GM12878 (cell line): ENCODE results near the gene CCSER1. TPM values are rescaled to one million over a fixed set of nuclear protein-coding genes. Genes with fewer than 3 reads are reported as not detected.

ENCODE experiments used
- ATAC-seq: fragments of 200-7000 bp; cut with Tn5 transposase; 3 replicates; pipeline ENCODE4 v1.9.1; 2020; ENCODE audit warnings: mild to moderate bottlenecking, moderate library complexity
- BruUV-seq: library from RNA; stranded (reverse); fragments of 400-500 nt; replicated peaks from 2 replicates; lab custom pipeline; 2021; lab: Mats Ljungman, UMichigan
- CTCF ChIA-PET: fragments of 300-600 bp; sonication (Branson Sonifier 250); formaldehyde crosslinking; extraction: SDS; loops from one replicate; lab custom pipeline; 2021; ENCODE audit warnings: inconsistent platforms; lab: Yijun Ruan, JAX
- POLR2A ChIA-PET: fragments of 350-600 bp; formaldehyde crosslinking; extraction: SDS; loops from one replicate; lab custom pipeline; 2021; ENCODE audit warnings: inconsistent platforms; lab: Charles Lee
- RAD21 ChIA-PET: fragments of 300-600 bp; sonication (Branson Sonifier 250); formaldehyde crosslinking; loops from one replicate; lab custom pipeline; 2023; ENCODE audit warnings: antibody characterized with exemption; ENCODE audit not compliant: unreplicated experiment; lab: Charles Lee
- SMC1A ChIA-PET: fragments of 300-600 bp; sonication (Branson Sonifier 250); formaldehyde crosslinking; loops from one replicate; lab custom pipeline; 2023; ENCODE audit not compliant: unreplicated experiment, uncharacterized antibody; lab: Charles Lee
- DNase-seq: peaks from one replicate; pipeline ENCODE4 v3.0.0-alpha.2; 2011; ENCODE audit warnings: low read depth, low spot score
- FAIRE-seq: peaks from 3 replicates; lab custom pipeline; 2011; peaks lifted over from hg19 to GRCh38; lab: Jason Lieb, UNC
- H2AFZ ChIP-seq: 2 replicates; pipeline ENCODE4 v1.6.0; 2011; ENCODE audit warnings: low read depth, low read length, control low read depth; ENCODE audit not compliant: control insufficient read depth
- H3K27ac ChIP-seq: 2 replicates; pipeline ENCODE4 v1.5.1; 2011; ENCODE audit warnings: control low read depth; ENCODE audit not compliant: control insufficient read depth, insufficient read depth
- H3K27me3 ChIP-seq, 2 experiments: replicated peaks in 1 of 2; 2 replicates each; pipeline versions ENCODE4 v1.6.0 to v1.6.1; 2011; ENCODE audit warnings: low read length in 1 of 2; ENCODE audit not compliant: control insufficient read depth in 2 of 2, insufficient read depth in 2 of 2
- H3K36me3 ChIP-seq, 2 experiments: 2 replicates each; pipeline ENCODE4 v1.5.1; 2011; ENCODE audit warnings: low read length in 1 of 2; ENCODE audit not compliant: control insufficient read depth in 2 of 2, insufficient read depth in 2 of 2
- H3K4me1 ChIP-seq: 2 replicates; pipeline ENCODE4 v1.6.1; 2011; ENCODE audit warnings: mild to moderate bottlenecking, low read length, moderate library complexity, mixed read lengths; ENCODE audit not compliant: control insufficient read depth, insufficient read depth
- H3K4me2 ChIP-seq: 2 replicates; pipeline ENCODE4 v1.6.0; 2011; ENCODE audit warnings: control low read depth; ENCODE audit not compliant: control insufficient read depth, insufficient read depth
- H3K4me3 ChIP-seq: fragments of 200-600 bp; sonication (generic); 2 replicates; pipeline ENCODE4 v1.5.1; 2016
- H3K79me2 ChIP-seq: 2 replicates; pipeline ENCODE4 v1.6.0; 2011; ENCODE audit warnings: low read length; ENCODE audit not compliant: control insufficient read depth, insufficient read depth
- H3K9ac ChIP-seq: 2 replicates; pipeline ENCODE4 v1.8.0; 2011; ENCODE audit warnings: low read length, control low read depth, mixed read lengths; ENCODE audit not compliant: control insufficient read depth, insufficient read depth
- H3K9me3 ChIP-seq: replicated peaks from 3 replicates; pipeline ENCODE4 v1.5.1; 2011; ENCODE audit warnings: mild to moderate bottlenecking, low read length; ENCODE audit not compliant: control insufficient read depth, insufficient read depth
- H4K20me1 ChIP-seq: 2 replicates; pipeline ENCODE4 v1.6.0; 2011; ENCODE audit not compliant: control insufficient read depth, insufficient read depth
- BACH1 ChIP-seq: fragments of 450-650 bp; IDR thresholded peaks from 2 replicates; pipeline ENCODE4 v1.6.1; 2017; ENCODE audit warnings: mild to moderate bottlenecking, borderline replicate concordance
- BRCA1 ChIP-seq: IDR thresholded peaks from 2 replicates; pipeline ENCODE4 v1.6.1; 2011; ENCODE audit warnings: low read depth, low read length, improper control_type of control experiment
- CBX3 ChIP-seq: fragments of 200-600 bp; sonication (generic); IDR thresholded peaks from 2 replicates; pipeline ENCODE4 v1.6.1; 2016; ENCODE audit warnings: low read depth, borderline replicate concordance
- CREB1 ChIP-seq: IDR thresholded peaks from 2 replicates; pipeline ENCODE4 v1.6.1; 2012; ENCODE audit warnings: low read depth, mild to moderate bottlenecking, inconsistent platforms
- CREM ChIP-seq: IDR thresholded peaks from 2 replicates; pipeline ENCODE4 v1.6.1; 2014; ENCODE audit warnings: antibody characterized with exemption, low read depth
- EED ChIP-seq: sonication (generic); IDR thresholded peaks from 2 replicates; pipeline ENCODE4 v1.6.1; 2016; ENCODE audit warnings: antibody characterized with exemption, low read depth
- HCFC1 ChIP-seq: fragments of 150-350 bp; IDR thresholded peaks from 2 replicates; pipeline ENCODE4 v1.6.1; 2014; ENCODE audit warnings: low read length
- KLF5 ChIP-seq: fragments of 450-650 bp; IDR thresholded peaks from 2 replicates; pipeline ENCODE4 v1.6.1; 2014; ENCODE audit warnings: mild to moderate bottlenecking; ENCODE audit not compliant: partially characterized antibody
- NRF1 ChIP-seq: conservative IDR thresholded peaks from 2 replicates; pipeline ENCODE4 v1.6.1; 2011; ENCODE audit warnings: mild to moderate bottlenecking, low read depth, low read length, improper control_type of control experiment
- POU2F2 ChIP-seq: IDR thresholded peaks from 3 replicates; pipeline ENCODE4 v1.6.1; 2011; ENCODE audit warnings: low read depth, mild to moderate bottlenecking, low read length, borderline replicate concordance
- RAD21 ChIP-seq: IDR thresholded peaks from 2 replicates; pipeline ENCODE4 v1.6.1; 2011; ENCODE audit warnings: mild to moderate bottlenecking, low read depth, low read length, moderate library complexity; ENCODE audit not compliant: insufficient read depth
- SIX5 ChIP-seq: IDR thresholded peaks from 2 replicates; pipeline ENCODE4 v1.6.1; 2011; ENCODE audit warnings: mild to moderate bottlenecking, low read depth, low read length, moderate library complexity; ENCODE audit not compliant: severe bottlenecking
- WGBS: methylation state at CpG from one replicate; pipeline ENCODE4 v1.1.6; 2016; ENCODE audit warnings: low lambda C conversion rate; ENCODE audit not compliant: insufficient replicate concordance, insufficient coverage; ENCODE audit errors: missing lambda C conversion rate; 5-methylcytosine and 5-hydroxymethylcytosine counted together
- in situ Hi-C: fragments of 300-500 bp; cut with MboI; formaldehyde crosslinking; loops from 9 replicates; pipeline ENCODE4 v1.14.3; 2018; ENCODE audit warnings: mixed read lengths
- intact Hi-C: fragments of 100-400 bp; cut with micrococcal nuclease; formaldehyde crosslinking; loops from one replicate; pipeline ENCODE4 v1.14.2; 2022; ENCODE audit not compliant: unreplicated experiment
- polyA plus RNA-seq, 11 experiments: library from polyadenylated mRNA; depleted of rRNA in 4 of 11; unstranded in 6 of 11; stranded (reverse) in 5 of 11; fragments of >200 nt; fragmentation: Nextera tagmentation in 4 of 11; fragmentation: Illumina TruSeq in 1 of 11; extraction: Ambion mirVana in 4 of 11; extraction: Trizol in 1 of 11; gene quantifications; 1 replicate in 1 of 11; 2 replicates in 10 of 11; pipeline versions ENCODE4 v1.2.1 to v1.2.3, GENCODE V29; 2011 to 2016; ENCODE audit warnings: inconsistent platforms in 2 of 11, missing spikeins in 2 of 11, low read depth in 1 of 11
- total RNA-seq, 4 experiments: library from RNA; depleted of rRNA in 3 of 4; stranded (reverse); fragments of >200 nt in 3 of 4; fragmentation: Illumina TruSeq in 1 of 4; extraction: Trizol in 1 of 4; gene quantifications; 2 replicates each; pipeline versions ENCODE4 v1.2.1 to v1.2.3, GENCODE V29; 2013 to 2021
- TF ChIP-seq, protein P1 (sequence below): fragments of 450-650 bp; IDR thresholded peaks from 2 replicates; pipeline ENCODE4 v1.6.1; 2018; ENCODE audit warnings: mild to moderate bottlenecking, low read depth, moderate library complexity; ENCODE audit not compliant: partially characterized antibody
- TF ChIP-seq, protein P2 (sequence below): IDR thresholded peaks from 2 replicates; pipeline ENCODE4 v1.6.1; 2012; ENCODE audit warnings: improper control_type of control experiment, low read depth, low read length; ENCODE audit not compliant: insufficient replicate concordance

Gene CCSER1
- total and polyA plus RNA-seq, 10 of the 15 experiments (the other 5 are each of a cell fraction or from before 2014, with no cell fraction given): 0.22 to 2.7 (median 1.0) TPM

DNA sequence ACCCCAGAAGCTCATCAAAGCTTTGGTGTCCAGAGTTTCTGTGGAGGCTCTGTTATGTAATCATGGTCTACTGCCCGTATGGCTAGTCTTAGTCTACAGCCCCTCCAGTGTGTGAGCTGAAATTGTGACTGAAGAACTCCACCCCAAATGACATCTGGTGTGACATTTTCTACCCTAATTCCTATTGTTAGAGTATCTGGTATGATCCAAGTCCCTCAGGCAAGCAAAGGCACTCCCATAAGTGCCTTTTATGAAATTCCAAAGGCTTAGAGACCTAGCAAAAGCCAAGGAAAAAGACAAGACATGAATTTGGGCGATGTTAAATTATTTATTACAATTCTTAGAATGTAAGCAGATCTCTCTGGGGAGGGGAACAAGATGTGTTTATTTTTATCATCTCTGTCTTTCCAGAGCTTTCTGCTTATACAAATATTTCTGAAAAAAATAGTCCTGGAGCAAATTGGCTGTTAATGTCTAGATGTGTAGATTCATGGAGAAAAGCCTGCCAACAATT lies 417.4 kb downstream of the CCSER1 start (continued):
- TF ChIP-seq EED (no peak), KLF5 (no peak), HCFC1 (no peak)
- TF ChIP-seq, all 136 proteins: peak for 0

DNA sequence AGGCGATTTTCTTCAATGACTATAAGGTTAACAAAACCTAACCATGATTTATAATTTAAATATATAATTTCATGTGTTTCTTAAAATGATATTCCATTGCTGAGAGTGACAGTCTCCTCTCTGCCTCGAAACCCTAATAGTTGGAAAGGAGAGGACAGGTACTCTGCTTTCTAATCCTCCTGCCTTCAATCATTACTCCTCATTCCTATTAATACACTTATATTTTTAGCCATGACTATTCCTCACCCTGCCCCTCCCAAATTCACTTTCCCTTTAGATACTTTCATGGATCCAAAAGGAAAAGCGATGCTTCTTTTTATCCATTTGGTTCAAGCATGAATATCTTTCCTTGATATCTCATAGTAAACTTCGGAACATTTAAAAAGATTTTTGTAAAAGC lies 418.2 kb downstream of the CCSER1 start:
- 38% methylated on average over 4 of the region's 4 CpGs for WGBS
- Histone ChIP-seq H3K27me3 (no peaks in the 10 kb centered on the region), H3K79me2 (no peaks in the 10 kb centered on the region), H3K36me3 (no peaks in the 10 kb centered on the region), H3K27ac (no peak overlapping the region), H3K4me2 (no peak overlapping the region), H4K20me1 (no peaks in the 10 kb centered on the region), H3K9me3 (no peaks in the 10 kb centered on the region), H3K9ac (no peak overlapping the region), H2AFZ (no peak overlapping the region), H3K4me1 (no peaks in the 10 kb centered on the region), H3K4me3 (no peak overlapping the region)
- ChIA-PET CTCF (no interaction called here), SMC1A (interaction anchor here (0.6 to 1.7 kb wide), 3 partner anchors 8 to 15 kb away, joined by 3 to 4 read pairs (median 4); no protein-coding TSS in a partner anchor), POLR2A (no interaction called here), RAD21 (no interaction called here)
- DNase-seq (no peak), ATAC-seq (no peak), FAIRE-seq (no peak)
- no TSS peak for BruUV-seq
- intact Hi-C loops (no loop called here), in situ Hi-C loops (no loop called here)
- no peak for TF ChIP-seq CREB1
- TF ChIP-seq RAD21: no peak
- no peak for TF ChIP-seq BACH1
- TF ChIP-seq BRCA1: no peak
- TF ChIP-seq, protein P1, sequence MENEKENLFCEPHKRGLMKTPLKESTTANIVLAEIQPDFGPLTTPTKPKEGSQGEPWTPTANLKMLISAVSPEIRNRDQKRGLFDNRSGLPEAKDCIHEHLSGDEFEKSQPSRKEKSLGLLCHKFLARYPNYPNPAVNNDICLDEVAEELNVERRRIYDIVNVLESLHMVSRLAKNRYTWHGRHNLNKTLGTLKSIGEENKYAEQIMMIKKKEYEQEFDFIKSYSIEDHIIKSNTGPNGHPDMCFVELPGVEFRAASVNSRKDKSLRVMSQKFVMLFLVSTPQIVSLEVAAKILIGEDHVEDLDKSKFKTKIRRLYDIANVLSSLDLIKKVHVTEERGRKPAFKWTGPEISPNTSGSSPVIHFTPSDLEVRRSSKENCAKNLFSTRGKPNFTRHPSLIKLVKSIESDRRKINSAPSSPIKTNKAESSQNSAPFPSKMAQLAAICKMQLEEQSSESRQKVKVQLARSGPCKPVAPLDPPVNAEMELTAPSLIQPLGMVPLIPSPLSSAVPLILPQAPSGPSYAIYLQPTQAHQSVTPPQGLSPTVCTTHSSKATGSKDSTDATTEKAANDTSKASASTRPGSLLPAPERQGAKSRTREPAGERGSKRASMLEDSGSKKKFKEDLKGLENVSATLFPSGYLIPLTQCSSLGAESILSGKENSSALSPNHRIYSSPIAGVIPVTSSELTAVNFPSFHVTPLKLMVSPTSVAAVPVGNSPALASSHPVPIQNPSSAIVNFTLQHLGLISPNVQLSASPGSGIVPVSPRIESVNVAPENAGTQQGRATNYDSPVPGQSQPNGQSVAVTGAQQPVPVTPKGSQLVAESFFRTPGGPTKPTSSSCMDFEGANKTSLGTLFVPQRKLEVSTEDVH: no peak
- no peak for TF ChIP-seq SIX5
- TF ChIP-seq CBX3: no peak
- no peak for TF ChIP-seq NRF1
- no peak for TF ChIP-seq CREM
- TF ChIP-seq POU2F2: no peak
- TF ChIP-seq, protein P2, sequence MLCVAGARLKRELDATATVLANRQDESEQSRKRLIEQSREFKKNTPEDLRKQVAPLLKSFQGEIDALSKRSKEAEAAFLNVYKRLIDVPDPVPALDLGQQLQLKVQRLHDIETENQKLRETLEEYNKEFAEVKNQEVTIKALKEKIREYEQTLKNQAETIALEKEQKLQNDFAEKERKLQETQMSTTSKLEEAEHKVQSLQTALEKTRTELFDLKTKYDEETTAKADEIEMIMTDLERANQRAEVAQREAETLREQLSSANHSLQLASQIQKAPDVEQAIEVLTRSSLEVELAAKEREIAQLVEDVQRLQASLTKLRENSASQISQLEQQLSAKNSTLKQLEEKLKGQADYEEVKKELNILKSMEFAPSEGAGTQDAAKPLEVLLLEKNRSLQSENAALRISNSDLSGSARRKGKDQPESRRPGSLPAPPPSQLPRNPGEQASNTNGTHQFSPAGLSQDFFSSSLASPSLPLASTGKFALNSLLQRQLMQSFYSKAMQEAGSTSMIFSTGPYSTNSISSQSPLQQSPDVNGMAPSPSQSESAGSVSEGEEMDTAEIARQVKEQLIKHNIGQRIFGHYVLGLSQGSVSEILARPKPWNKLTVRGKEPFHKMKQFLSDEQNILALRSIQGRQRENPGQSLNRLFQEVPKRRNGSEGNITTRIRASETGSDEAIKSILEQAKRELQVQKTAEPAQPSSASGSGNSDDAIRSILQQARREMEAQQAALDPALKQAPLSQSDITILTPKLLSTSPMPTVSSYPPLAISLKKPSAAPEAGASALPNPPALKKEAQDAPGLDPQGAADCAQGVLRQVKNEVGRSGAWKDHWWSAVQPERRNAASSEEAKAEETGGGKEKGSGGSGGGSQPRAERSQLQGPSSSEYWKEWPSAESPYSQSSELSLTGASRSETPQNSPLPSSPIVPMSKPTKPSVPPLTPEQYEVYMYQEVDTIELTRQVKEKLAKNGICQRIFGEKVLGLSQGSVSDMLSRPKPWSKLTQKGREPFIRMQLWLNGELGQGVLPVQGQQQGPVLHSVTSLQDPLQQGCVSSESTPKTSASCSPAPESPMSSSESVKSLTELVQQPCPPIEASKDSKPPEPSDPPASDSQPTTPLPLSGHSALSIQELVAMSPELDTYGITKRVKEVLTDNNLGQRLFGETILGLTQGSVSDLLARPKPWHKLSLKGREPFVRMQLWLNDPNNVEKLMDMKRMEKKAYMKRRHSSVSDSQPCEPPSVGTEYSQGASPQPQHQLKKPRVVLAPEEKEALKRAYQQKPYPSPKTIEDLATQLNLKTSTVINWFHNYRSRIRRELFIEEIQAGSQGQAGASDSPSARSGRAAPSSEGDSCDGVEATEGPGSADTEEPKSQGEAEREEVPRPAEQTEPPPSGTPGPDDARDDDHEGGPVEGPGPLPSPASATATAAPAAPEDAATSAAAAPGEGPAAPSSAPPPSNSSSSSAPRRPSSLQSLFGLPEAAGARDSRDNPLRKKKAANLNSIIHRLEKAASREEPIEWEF: no peak
